GM18907 (cell line): ENCODE data around the gene CNN3.

ENCODE experiments used
- ATAC-seq: cut with Tn5 transposase; IDR thresholded peaks from one replicate; pipeline ENCODE4 v1.9.1; 2021; ENCODE audit warnings: mild to moderate bottlenecking, moderate library complexity; ENCODE audit not compliant: unreplicated experiment

The CNN3 gene

GRCh38 chr1:94888201-94888600 lies 38.7 kb downstream of the CNN3 start:
- no peak for ATAC-seq

- no peak for ATAC-seq
These were observed 39.2 kb downstream of the CNN3 start for GRCh38 chr1:94887603-94888171.

GRCh38 chr1:94887106-94887505 lies 39.8 kb downstream of the CNN3 start:
- no peak for ATAC-seq

- ATAC-seq = no peak
These were observed 40.5 kb downstream of the CNN3 start for GRCh38 chr1:94886361-94886760.

- ATAC-seq = no peak
These were observed 42.4 kb downstream of the CNN3 start for GRCh38 chr1:94884507-94884906.

- ATAC-seq = no peak
These were observed 42.8 kb downstream of the CNN3 start for GRCh38 chr1:94884106-94884505.

GRCh38 chr1:94883691-94884090 lies 43.2 kb downstream of the CNN3 start:
- no peak for ATAC-seq

GRCh38 chr1:94878329-94878728 lies 48.6 kb downstream of the CNN3 start:
- no peak for ATAC-seq

GRCh38 chr1:94876362-94876761 lies 50.5 kb downstream of the CNN3 start:
- no peak for ATAC-seq

GRCh38 chr1:94875794-94876193 lies 51.1 kb downstream of the CNN3 start:
- ATAC-seq = no peak

- ATAC-seq = no peak
These were observed 52.5 kb downstream of the CNN3 start for GRCh38 chr1:94874423-94874822.

GRCh38 chr1:94873520-94874351 lies 53.2 kb downstream of the CNN3 start:
- no peak for ATAC-seq

- no peak for ATAC-seq
These were observed 54.0 kb downstream of the CNN3 start for GRCh38 chr1:94872771-94873495.

GRCh38 chr1:94871031-94871430 lies 55.9 kb downstream of the CNN3 start:
- no peak for ATAC-seq

- ATAC-seq = no peak
These were observed 60.6 kb downstream of the CNN3 start for GRCh38 chr1:94866164-94866807.

GRCh38 chr1:94865360-94865759 lies 61.5 kb downstream of the CNN3 start:
- ATAC-seq = no peak

GRCh38 chr1:94864821-94865220 lies 62.1 kb downstream of the CNN3 start:
- ATAC-seq = no peak

- ATAC-seq = no peak
These were observed 63.0 kb downstream of the CNN3 start for GRCh38 chr1:94863919-94864318.

GRCh38 chr1:94863297-94863911 lies 63.5 kb downstream of the CNN3 start:
- ATAC-seq = no peak

- ATAC-seq = no peak
These were observed 64.2 kb downstream of the CNN3 start for GRCh38 chr1:94862718-94863117.

GRCh38 chr1:94859174-94859573 lies 67.7 kb downstream of the CNN3 start:
- ATAC-seq = no peak
